T-cell (primary cell): ENCODE data around the gene CAPNS1. TPM values are rescaled to one million over a fixed set of nuclear protein-coding genes. Genes with fewer than 3 reads are reported as not detected.
"Not testable (repeated sequence)": the region's sequence is repeated elsewhere in the genome, so short reads cannot be mapped to it uniquely, and the experiment has no call there.

Experiments
- ATAC-seq, 4 experiments: fragments of 200-7000 bp in 3 of 4; fragments of 150-1000 bp in 1 of 4; cut with Tn5 transposase; replicated peaks in 1 of 4; 1 replicate in 3 of 4; 2 replicates in 1 of 4; pipeline ENCODE4 v1.10.0; 2021; ENCODE audit warnings: moderate library complexity in 3 of 4, mild to moderate bottlenecking in 2 of 4, moderate number of reproducible peaks in 1 of 4
- CTCF ChIA-PET, 2 donors: fragments of 300-600 bp; sonication (Branson Sonifier 250); formaldehyde crosslinking; loops; one replicate each; lab custom pipeline; 2022; ENCODE audit warnings: antibody characterized with exemption in 2 of 2; lab: Charles Lee
- POLR2A ChIA-PET, 2 donors: fragments of 300-600 bp; sonication (Branson Sonifier 250); formaldehyde crosslinking; loops; one replicate each; lab custom pipeline; 2022; ENCODE audit warnings: antibody characterized with exemption in 2 of 2; lab: Charles Lee
- DNase-seq, 35 experiments: peaks; one replicate each; pipeline versions ENCODE4 v3.0.0 to v3.0.0-alpha.2; 2013 to 2023
- H3K27ac ChIP-seq: one replicate; pipeline ENCODE4 v1.5.1; 2013; ENCODE audit warnings: low read length
- H3K27me3 ChIP-seq, 2 experiments: replicated peaks in 1 of 2; 1 replicate in 1 of 2; 2 replicates in 1 of 2; pipeline versions ENCODE4 v1.6.1 to v1.7.0; 2013; ENCODE audit warnings: low read length in 1 of 2, mixed read lengths in 1 of 2; ENCODE audit not compliant: control insufficient read depth in 2 of 2, insufficient read depth in 2 of 2; ENCODE audit errors: extremely low read depth in 1 of 2
- H3K36me3 ChIP-seq, 2 donors: 1 replicate in 1 of 2; 2 replicates in 1 of 2; pipeline versions ENCODE4 v1.6.1 to v1.7.0; 2013; ENCODE audit warnings: low read length in 1 of 2; ENCODE audit not compliant: control insufficient read depth in 2 of 2, insufficient read depth in 1 of 2; ENCODE audit errors: extremely low read depth in 1 of 2
- H3K4me1 ChIP-seq, 2 experiments: 1 replicate in 1 of 2; 2 replicates in 1 of 2; pipeline versions ENCODE4 v1.6.1 to v1.7.0; 2013; ENCODE audit warnings: low read length in 2 of 2, mixed read lengths in 1 of 2; ENCODE audit not compliant: insufficient read depth in 2 of 2, control insufficient read depth in 1 of 2; ENCODE audit errors: extremely low read depth in 1 of 2
- H3K4me3 ChIP-seq, 2 donors: 1 replicate in 1 of 2; 2 replicates in 1 of 2; pipeline versions ENCODE4 v1.5.1 to v1.7.0; 2013; ENCODE audit warnings: mild to moderate bottlenecking in 2 of 2, low read length in 1 of 2, moderate library complexity in 1 of 2; ENCODE audit not compliant: control insufficient read depth in 1 of 2; ENCODE audit errors: extremely low read depth in 1 of 2
- H3K9me3 ChIP-seq: 2 replicates; pipeline ENCODE4 v1.7.0; 2013
- H3K27ac Mint-ChIP-seq, 2 donors: one replicate each; pipeline ENCODE4 v1.8.0; 2020 to 2021; ENCODE audit warnings: mild to moderate bottlenecking in 2 of 2, mixed read lengths in 2 of 2
- H3K27me3 Mint-ChIP-seq, 2 donors: one replicate each; pipeline ENCODE4 v1.8.0; 2021 to 2022; ENCODE audit warnings: mixed read lengths in 2 of 2
- H3K36me3 Mint-ChIP-seq: one replicate; pipeline ENCODE4 v1.8.0; 2021; ENCODE audit warnings: mixed read lengths
- H3K4me1 Mint-ChIP-seq, 3 donors: one replicate each; pipeline ENCODE4 v1.8.0; 2020 to 2022; ENCODE audit warnings: mixed read lengths in 3 of 3, mild to moderate bottlenecking in 1 of 3
- H3K4me3 Mint-ChIP-seq, 3 donors: one replicate each; pipeline ENCODE4 v1.8.0; 2020 to 2022; ENCODE audit warnings: mild to moderate bottlenecking in 3 of 3, mixed read lengths in 3 of 3, moderate library complexity in 3 of 3
- H3K9me3 Mint-ChIP-seq, 3 donors: one replicate each; pipeline ENCODE4 v1.8.0; 2020 to 2022; ENCODE audit warnings: mixed read lengths in 3 of 3
- WGBS: methylation state at CpG from one replicate; pipeline ENCODE4 v1.1.5; 2013; ENCODE audit warnings: missing lambda C conversion rate; ENCODE audit not compliant: insufficient coverage; 5-methylcytosine and 5-hydroxymethylcytosine counted together
- total RNA-seq, 35 experiments: library from RNA in 6 of 35; stranded (reverse) in 6 of 35; fragments of 120-200 nt in 1 of 35; gene quantifications; one replicate each; pipeline versions ENCODE4 v1.2.1 to v1.2.4 and lab custom pipeline; 2013 to 2026

The CAPNS1 gene
- total RNA-seq, 5 donors from 2014 or later (not counting 1 experiment from before 2014, with no cell fraction given) = 214 to 339 (median 308) TPM

DNA sequence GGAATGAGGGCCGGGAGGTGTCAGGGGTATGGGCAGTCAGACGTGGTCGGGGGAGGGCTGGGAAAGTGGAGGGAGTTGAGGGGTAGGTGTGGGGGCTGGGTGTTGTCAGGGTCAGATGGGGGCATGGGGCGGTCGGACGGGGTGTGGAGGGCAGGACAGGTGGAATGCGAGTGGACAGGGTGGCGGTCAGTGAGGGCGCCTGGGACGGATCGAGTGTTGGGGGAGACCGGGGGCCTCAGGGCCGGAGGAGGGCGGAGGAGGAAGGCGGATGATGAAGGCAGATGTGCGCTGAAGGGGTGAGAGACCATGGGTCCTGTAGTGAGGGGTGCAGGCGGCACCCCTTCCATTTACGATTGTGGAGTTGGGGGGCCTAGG lies 18.9 kb upstream of the CAPNS1 start:
- Histone ChIP-seq H3K9me3 (no peaks in the 10 kb centered on the region), H3K4me3 (no peak overlapping the region), H3K27ac (no peak overlapping the region), H3K4me1 (peaks cover 0 to 20% of the 10 kb centered on the region in 2 experiments), H3K36me3 (peaks cover 15 to 55% of the 10 kb centered on the region in 2 donors), H3K27me3 (no peaks in the 10 kb centered on the region)
- ChIA-PET CTCF (interaction anchor here in 1 of 2 donors (0.5 kb wide), 1 partner anchor 373 kb away, joined by 5 read pairs; no protein-coding TSS in a partner anchor), POLR2A (no interaction called here)
- ATAC-seq (no peak), DNase-seq (no peak)
- Mint-ChIP-seq H3K36me3 (peaks cover 45% of the 10 kb centered on the region), H3K4me1 (peaks cover 21 to 24% (median 24%) of the 10 kb centered on the region in 3 donors), H3K9me3 (no peaks in the 10 kb centered on the region), H3K27ac (no peak overlapping the region), H3K4me3 (no peak overlapping the region), H3K27me3 (no peaks in the 10 kb centered on the region)
- 97% methylated on average over 14 of the region's 18 CpGs for WGBS

DNA sequence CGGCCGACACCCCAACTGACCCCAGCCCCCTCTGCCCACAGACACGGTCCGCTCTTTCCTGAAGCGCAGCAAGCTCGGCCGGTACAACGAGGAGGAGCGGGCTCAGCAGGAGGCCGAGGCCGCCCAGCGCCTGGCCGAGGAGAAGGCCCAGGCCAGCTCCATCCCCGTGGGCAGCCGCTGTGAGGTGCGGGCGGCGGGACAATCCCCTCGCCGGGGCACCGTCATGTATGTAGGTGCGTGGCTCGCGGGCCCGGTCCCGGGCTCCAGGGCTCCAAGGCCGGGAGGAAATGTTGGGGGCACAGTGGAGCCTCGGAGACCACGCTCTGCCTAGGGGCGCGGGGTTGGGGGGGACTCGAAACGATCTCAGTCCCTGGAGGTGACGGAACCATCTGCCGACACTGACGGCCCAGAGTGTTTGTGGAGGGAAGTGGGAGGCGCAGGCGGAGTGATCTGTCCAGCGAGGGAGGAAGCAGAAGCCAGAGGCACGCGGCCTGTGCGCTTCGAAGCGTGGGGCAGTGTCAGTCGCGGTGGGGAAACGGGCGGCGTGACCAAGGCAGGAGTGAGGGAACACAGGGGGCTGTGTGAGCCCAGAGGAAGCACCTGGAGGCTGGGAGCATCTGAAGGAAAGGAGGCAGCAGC lies 18.3 kb upstream of the CAPNS1 start:
- peaks cover 0 to 13% of the 10 kb centered on the region in 2 experiments for H3K4me1 ChIP-seq
- Mint-ChIP-seq H3K27ac (no peak overlapping the region), H3K4me1 (peaks cover 14 to 19% (median 18%) of the 10 kb centered on the region in 3 donors), H3K4me3 (no peak overlapping the region), H3K9me3 (no peaks in the 10 kb centered on the region), H3K27me3 (no peaks in the 10 kb centered on the region), H3K36me3 (peaks cover 46% of the 10 kb centered on the region)
- no peak overlapping the region for H3K27ac ChIP-seq
- DNase-seq (no peak), ATAC-seq (peak in 1 of 4 experiments; percentile 16)
- H3K27me3 ChIP-seq = no peaks in the 10 kb centered on the region
- peaks cover 15 to 56% of the 10 kb centered on the region in 2 donors for H3K36me3 ChIP-seq
- WGBS = 97% methylated on average over 49 of the region's 49 CpGs
- ChIA-PET CTCF (interaction anchor here in 1 of 2 donors (0.5 kb wide), 1 partner anchor 373 kb away, joined by 5 read pairs; no protein-coding TSS in a partner anchor), POLR2A (no interaction called here)
- H3K9me3 ChIP-seq = no peaks in the 10 kb centered on the region
- H3K4me3 ChIP-seq = no peak overlapping the region

DNA sequence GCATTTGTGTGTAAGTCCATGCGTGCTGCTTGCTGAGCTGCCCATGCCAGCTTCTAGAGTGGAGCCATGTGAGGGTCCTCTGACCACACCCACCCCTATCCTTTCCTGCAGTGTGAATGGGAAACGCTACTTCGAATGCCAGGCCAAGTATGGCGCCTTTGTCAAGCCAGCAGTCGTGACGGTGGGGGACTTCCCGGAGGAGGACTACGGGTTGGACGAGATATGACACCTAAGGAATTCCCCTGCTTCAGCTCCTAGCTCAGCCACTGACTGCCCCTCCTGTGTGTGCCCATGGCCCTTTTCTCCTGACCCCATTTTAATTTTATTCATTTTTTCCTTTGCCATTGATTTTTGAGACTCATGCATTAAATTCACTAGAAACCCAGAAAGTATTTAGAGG lies 14.3 kb upstream of the CAPNS1 start:
- H3K27me3 Mint-ChIP-seq = no peaks in the 10 kb centered on the region
- Histone ChIP-seq H3K9me3 (no peaks in the 10 kb centered on the region), H3K4me3 (no peak overlapping the region), H3K27ac (no peak overlapping the region), H3K36me3 (peaks cover 15 to 30% of the 10 kb centered on the region in 2 donors), H3K27me3 (no peaks in the 10 kb centered on the region), H3K4me1 (peaks cover 6 to 18% of the 10 kb centered on the region in 2 experiments)
- no peaks in the 10 kb centered on the region for H3K9me3 Mint-ChIP-seq
- POLR2A ChIA-PET = interaction anchor here in 1 of 2 donors (0.6 kb wide), 1 partner anchor 36 kb away, joined by 3 read pairs; no protein-coding TSS in a partner anchor
- CTCF ChIA-PET = interaction anchor here in 1 of 2 donors (0.6 kb wide), 1 partner anchor 48 kb away, joined by 3 read pairs; no protein-coding TSS in a partner anchor
- 67% methylated on average over 8 of the region's 9 CpGs for WGBS
- ATAC-seq (no peak), DNase-seq (peak in 1 of 35 experiments; percentile 16)
- peaks cover 26% of the 10 kb centered on the region for H3K36me3 Mint-ChIP-seq
- no peak overlapping the region for H3K4me3 Mint-ChIP-seq
- H3K4me1 Mint-ChIP-seq = peaks cover 6 to 14% (median 13%) of the 10 kb centered on the region in 3 donors
- no peak overlapping the region for H3K27ac Mint-ChIP-seq

DNA sequence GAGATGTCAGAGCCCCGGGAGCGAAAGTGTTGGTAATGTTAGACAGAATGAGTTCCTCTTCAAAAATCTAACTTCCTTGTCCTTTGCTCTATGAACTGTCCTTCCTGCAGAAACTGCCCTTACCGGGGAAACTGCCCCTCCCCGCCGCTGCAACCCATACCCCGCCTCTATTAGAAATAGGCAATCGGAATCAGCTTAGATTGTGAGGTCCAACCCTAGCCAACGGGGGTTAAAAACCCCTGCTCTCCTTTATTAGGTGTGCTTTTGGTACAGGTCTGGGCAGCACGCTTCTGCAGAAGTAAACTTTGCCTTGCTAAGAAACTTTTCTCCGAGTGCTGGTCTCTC lies 11.5 kb upstream of the CAPNS1 start:
- ChIA-PET CTCF (interaction anchor here in 1 of 2 donors (0.6 to 2.7 kb wide), 12 partner anchors 10 to 175 kb away, joined by 3 to 10 read pairs (median 4); partner anchors contain the start of genes CAPNS1, THAP8, ZNF146 and ZNF565), POLR2A (interaction anchor here in 1 of 2 donors (0.6 to 0.7 kb wide), 2 partner anchors 16 to 225 kb away, joined by 3 to 7 read pairs; no protein-coding TSS in a partner anchor)
- DNase-seq (no peak), ATAC-seq (no peak)
- H3K27ac ChIP-seq = peak overlapping the region; percentile 66
- H3K36me3 ChIP-seq = peaks cover 6 to 18% of the 10 kb centered on the region in 2 donors
- H3K9me3 ChIP-seq = no peaks in the 10 kb centered on the region
- H3K36me3 Mint-ChIP-seq = peaks cover 17% of the 10 kb centered on the region
- H3K4me1 Mint-ChIP-seq = peaks cover 6 to 34% (median 29%) of the 10 kb centered on the region in 3 donors
- H3K27me3 ChIP-seq = no peaks in the 10 kb centered on the region
- peak overlapping the region; percentile 82 to 88 (median 85) for H3K4me3 Mint-ChIP-seq
- peaks cover 6 to 43% of the 10 kb centered on the region in 2 experiments for H3K4me1 ChIP-seq
- H3K9me3 Mint-ChIP-seq = no peaks in the 10 kb centered on the region
- H3K27me3 Mint-ChIP-seq = no peaks in the 10 kb centered on the region
- WGBS = no CpG with 5 or more reads among the region's 10 CpGs
- H3K4me3 ChIP-seq = peak overlapping the region; percentile 69 to 78
- peak overlapping the region; percentile 88 to 90 for H3K27ac Mint-ChIP-seq

DNA sequence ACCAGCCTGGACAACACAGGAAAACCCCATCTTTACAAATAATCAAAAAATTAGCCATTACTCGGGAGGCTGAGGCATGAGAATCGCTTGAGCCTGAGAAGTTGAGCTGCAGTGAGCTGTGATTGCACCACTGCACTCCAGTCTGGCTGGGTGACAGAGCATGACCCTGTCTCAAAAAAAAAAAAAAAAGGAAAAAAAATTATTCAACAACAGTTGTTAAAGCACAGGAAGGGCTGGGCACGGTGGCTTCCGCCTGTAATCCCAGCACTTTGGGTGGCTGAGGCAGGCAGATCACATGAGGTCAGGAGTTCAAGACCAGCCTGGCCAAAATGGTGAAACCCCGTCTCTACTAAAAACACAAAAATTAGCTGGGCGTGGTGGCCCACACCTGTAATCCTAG lies 8.6 kb upstream of the CAPNS1 start:
- POLR2A ChIA-PET, H3K27ac Mint-ChIP-seq: not testable (repeated sequence)
- WGBS = 77% methylated on average over 4 of the region's 6 CpGs

DNA sequence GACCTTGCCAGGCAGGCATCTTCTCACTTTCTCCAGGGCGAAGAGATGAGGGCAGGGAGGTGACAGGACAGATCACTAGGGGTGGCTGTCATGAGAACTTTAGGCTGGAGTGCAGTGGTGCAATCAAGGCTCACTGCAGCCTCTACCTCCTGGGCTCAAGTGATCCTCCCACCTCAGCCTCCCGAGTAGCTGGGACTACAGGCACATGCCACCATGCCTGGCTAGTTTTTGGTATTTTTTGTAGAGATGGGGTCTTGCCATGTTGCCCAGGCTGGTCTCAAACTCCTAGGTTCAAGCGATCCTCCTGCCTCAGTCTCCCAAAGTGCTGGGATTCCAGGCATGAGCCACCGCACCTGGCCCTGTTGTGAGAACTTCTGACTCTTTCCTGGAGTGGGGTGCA lies 5.0 kb upstream of the CAPNS1 start:
- H3K27me3 ChIP-seq, H3K9me3 Mint-ChIP-seq, H3K27me3 Mint-ChIP-seq, H3K9me3 ChIP-seq, H3K27ac ChIP-seq, H3K27ac Mint-ChIP-seq, CTCF ChIA-PET, H3K4me3 ChIP-seq, POLR2A ChIA-PET, DNase-seq, ATAC-seq, H3K4me3 Mint-ChIP-seq, H3K36me3 ChIP-seq, H3K36me3 Mint-ChIP-seq: not testable (repeated sequence)
- H3K4me1 ChIP-seq = peaks cover 0 to 36% of the 10 kb centered on the region in 2 experiments
- WGBS = 100% methylated on average over 2 of the region's 4 CpGs
- H3K4me1 Mint-ChIP-seq = peaks cover 0 to 32% (median 24%) of the 10 kb centered on the region in 3 donors

More for the DNA sequence above, 8.6 kb upstream of the CAPNS1 start:
- not testable (repeated sequence) for H3K27me3 ChIP-seq, H3K9me3 Mint-ChIP-seq, H3K36me3 ChIP-seq, ATAC-seq, H3K9me3 ChIP-seq, H3K36me3 Mint-ChIP-seq, H3K27ac ChIP-seq, H3K4me3 ChIP-seq, H3K27me3 Mint-ChIP-seq
- peak in 3 of 35 experiments; percentile 17 to 22 (median 22) for DNase-seq
- peaks cover 6 to 44% of the 10 kb centered on the region in 2 experiments for H3K4me1 ChIP-seq
- peak overlapping the region in 1 of 3 donors; percentile 17 for H3K4me3 Mint-ChIP-seq
- CTCF ChIA-PET = interaction anchor here (0.6 to 1.1 kb wide), 3 partner anchors 11 to 72 kb away, joined by 3 to 8 read pairs (median 3); no protein-coding TSS in a partner anchor
- peaks cover 6 to 36% (median 31%) of the 10 kb centered on the region in 3 donors for H3K4me1 Mint-ChIP-seq
